Measurements from ENCODE around the gene TPRG1. TPM values are rescaled to one million over a fixed set of nuclear protein-coding genes. Genes with fewer than 3 reads are reported as not detected.

The TPRG1 gene
- total and polyA plus RNA-seq, 9 of the 15 experiments (the other 6 are each of a cell fraction or from before 2014, with no cell fraction given), result 0.01 TPM; not detected in 8

DNA sequence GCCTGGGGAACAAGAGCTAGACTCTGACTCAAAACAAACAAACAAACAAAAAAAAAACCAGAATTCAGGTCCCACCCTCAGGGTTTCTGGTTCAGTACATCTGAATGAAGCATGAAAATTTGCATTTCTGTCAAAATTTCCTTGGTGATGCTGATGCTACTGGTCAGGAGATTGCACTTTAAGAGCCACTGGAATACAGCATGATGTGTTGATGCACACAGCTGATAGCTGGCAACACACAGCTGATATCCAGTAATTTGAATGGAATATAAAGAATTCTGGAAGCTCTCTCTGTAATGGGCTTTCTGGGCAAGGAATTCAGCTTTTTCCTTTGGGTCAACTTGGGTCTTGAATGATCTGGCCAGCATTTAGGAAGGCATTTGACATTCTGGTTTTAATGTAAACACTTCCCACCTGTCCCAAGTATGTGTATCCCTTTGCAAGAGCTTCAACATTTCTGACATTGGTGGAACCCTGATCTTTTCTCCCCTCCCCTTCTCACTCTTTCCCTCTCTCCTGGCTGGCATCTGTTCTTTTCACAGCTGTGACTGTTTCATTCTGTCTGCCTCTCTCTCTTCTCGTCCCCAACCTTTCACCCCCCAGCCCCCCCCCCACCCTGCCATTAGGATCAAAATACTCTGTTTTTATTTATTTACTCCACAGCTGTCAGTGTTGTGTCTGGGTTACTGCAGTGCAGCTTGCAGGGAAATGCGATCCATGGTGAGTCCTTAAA is 189.5 kb downstream of the TPRG1 start (continued):
- TF ChIP-seq ZNF3 (CRISPR knock-in tag; IDR thresholded peaks at IDR 0.05), result no peak
- TF ChIP-seq CBFA2T2 (conservative IDR thresholded peaks at IDR 0.05), result no peak
- TF ChIP-seq SRSF1 (IDR thresholded peaks at IDR 0.05; ENCODE audit: low read depth, low read length), result no peak
- TF ChIP-seq FUS (optimal IDR thresholded peaks at IDR 0.05; ENCODE audit: low read depth, low read length), result no peak
- TF ChIP-seq, protein P1, sequence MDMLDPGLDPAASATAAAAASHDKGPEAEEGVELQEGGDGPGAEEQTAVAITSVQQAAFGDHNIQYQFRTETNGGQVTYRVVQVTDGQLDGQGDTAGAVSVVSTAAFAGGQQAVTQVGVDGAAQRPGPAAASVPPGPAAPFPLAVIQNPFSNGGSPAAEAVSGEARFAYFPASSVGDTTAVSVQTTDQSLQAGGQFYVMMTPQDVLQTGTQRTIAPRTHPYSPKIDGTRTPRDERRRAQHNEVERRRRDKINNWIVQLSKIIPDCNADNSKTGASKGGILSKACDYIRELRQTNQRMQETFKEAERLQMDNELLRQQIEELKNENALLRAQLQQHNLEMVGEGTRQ (CRISPR knock-in tag; IDR thresholded peaks at IDR 0.05), result no peak

DNA sequence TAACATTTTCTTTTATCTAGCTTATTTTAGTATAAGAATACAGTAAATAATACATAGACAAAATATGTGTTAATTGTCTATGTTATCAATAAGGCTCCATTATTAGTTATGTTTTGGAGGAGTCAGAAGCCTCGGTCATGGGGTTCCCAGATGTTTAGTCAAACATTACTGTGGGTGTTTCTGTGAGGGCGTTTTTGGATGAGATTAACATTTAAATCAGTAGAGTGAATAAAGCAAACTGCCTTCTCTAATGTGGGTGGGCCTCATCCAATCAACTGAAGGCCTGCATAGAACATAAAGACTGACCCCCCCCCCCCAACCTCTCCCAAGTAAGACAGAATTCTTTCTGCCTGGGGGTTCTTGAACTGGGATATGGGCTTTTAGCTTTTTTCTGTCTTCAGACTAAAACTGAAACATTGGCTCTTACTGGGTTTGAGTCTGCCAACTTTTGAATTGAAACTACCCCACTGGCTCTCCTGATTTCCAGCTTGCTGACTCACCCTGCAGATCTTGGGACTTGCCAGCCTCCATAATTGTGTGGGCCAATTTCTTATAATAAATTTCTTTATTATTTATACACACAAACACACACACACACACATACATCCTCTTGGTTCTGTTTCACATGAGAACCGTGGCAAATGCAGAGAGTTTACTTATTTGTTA is 192.0 kb downstream of the TPRG1 start:
- CTCF ChIA-PET (ENCODE audit: low intra/inter-chr PET ratio), result no interaction called here
- WGBS (ENCODE audit: insufficient coverage, low coverage, missing lambda C conversion rate), result 5% methylated on average over 3 of the region's 3 CpGs

More for the DNA sequence above, 192.0 kb downstream of the TPRG1 start:
- H3K4me3 ChIP-seq, result no peak overlapping the region
- H3K27ac ChIP-seq (ENCODE audit: extremely low read depth, low read depth, low read length), result no peak overlapping the region
- H3K79me2 ChIP-seq (ENCODE audit: control insufficient read depth, insufficient read depth, low read length), result no peaks in the 10 kb centered on the region
- H2AFZ ChIP-seq (ENCODE audit: low read depth, low read length), result no peak overlapping the region
- H3K27me3 ChIP-seq (ENCODE audit: control insufficient read depth in 2 of 2, insufficient read depth in 2 of 2, low read length in 2 of 2), result no peaks in the 10 kb centered on the region
- in situ Hi-C loops (cut with MboI) (no loop called here), intact Hi-C loops (cut with micrococcal nuclease) (no loop called here)
- no peaks in the 10 kb centered on the region for H3K9me1 ChIP-seq (ENCODE audit: control insufficient read depth, insufficient read depth, low read length)
- H3K9ac ChIP-seq (ENCODE audit: insufficient read depth in 1 of 2, low read depth in 2 of 2, low read length in 2 of 2), result no peak overlapping the region
- BruUV-seq (replicated peaks), result no TSS peak
- POLR2A ChIA-PET, result no interaction called here
- no peak for FAIRE-seq
- DNase-seq (ENCODE audit: extremely low read depth in 1 of 4, low spot score in 3 of 4), result no peak
- H3K4me2 ChIP-seq (ENCODE audit: insufficient read depth, low read length), result no peak overlapping the region
- no peak for TF ChIP-seq MAFG (tag; conservative IDR thresholded peaks at IDR 0.05)
- no peak for ATAC-seq
- H3K4me1 ChIP-seq (replicated peaks in 1 of 2; ENCODE audit: control insufficient read depth in 2 of 2, insufficient read depth in 2 of 2, low read length in 2 of 2), result no peaks in the 10 kb centered on the region
- no peaks in the 10 kb centered on the region for H3K36me3 ChIP-seq (ENCODE audit: control insufficient read depth, insufficient read depth, low read length)
- no peaks in the 10 kb centered on the region for H4K20me1 ChIP-seq (replicated peaks; ENCODE audit: control insufficient read depth, insufficient read depth, low read length)
- no peaks in the 10 kb centered on the region for H3K9me3 ChIP-seq (replicated peaks; ENCODE audit: control insufficient read depth, insufficient read depth, low read depth, low read length)

All from K562 (cell line).